Inflammatory macrophage treated with lipopolysaccharide for 4 hours (primary cell): Measurements from ENCODE around the gene AREL1.
"Not testable (repeated sequence)": the region's sequence is repeated elsewhere in the genome, so short reads cannot be mapped to it uniquely, and the experiment has no call there.

Experiments used
- DNase-seq: peaks from one replicate; pipeline ENCODE4 v3.0.0-alpha.2; 2020

Gene AREL1

GRCh38 chr14:74712499-74713394 is at the start of gene AREL1, which contains the start of gene FCF1:
Gene AREL1 (minus strand): TSS chr14:74713080. CDS start chr14:74685615, 27,465 bp downstream.
Gene FCF1 (plus strand): TSS chr14:74713144. CDS start chr14:74713198, 54 bp downstream.
- peak; percentile 96 for DNase-seq

- not testable (repeated sequence) for DNase-seq
These were observed 45.6 kb upstream of the AREL1 start for GRCh38 chr14:74758505-74758904.

- DNase-seq, result no peak
These were observed 43.4 kb upstream of the AREL1 start for GRCh38 chr14:74756326-74756725.

DNA sequence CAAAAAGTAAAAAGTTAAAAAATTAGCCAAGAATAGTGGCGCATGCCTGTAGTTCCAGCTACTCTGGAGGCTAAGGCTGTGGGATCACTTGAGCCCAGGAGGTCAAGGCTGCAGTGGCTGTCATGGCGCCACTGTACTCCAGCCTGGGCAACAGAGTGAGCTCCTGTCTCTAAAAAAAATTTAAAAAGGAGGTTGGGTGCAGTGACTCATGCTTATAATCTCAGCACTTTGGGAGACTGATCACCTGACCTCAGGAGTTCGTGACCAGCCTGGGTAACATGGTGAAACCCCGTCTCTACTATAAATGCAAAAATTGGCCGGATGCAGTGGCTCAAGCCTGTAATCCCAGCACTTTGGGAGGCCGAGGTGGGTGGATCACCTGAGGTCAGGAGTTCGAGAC is 42.0 kb upstream of the AREL1 start:
- no peak for DNase-seq

DNA sequence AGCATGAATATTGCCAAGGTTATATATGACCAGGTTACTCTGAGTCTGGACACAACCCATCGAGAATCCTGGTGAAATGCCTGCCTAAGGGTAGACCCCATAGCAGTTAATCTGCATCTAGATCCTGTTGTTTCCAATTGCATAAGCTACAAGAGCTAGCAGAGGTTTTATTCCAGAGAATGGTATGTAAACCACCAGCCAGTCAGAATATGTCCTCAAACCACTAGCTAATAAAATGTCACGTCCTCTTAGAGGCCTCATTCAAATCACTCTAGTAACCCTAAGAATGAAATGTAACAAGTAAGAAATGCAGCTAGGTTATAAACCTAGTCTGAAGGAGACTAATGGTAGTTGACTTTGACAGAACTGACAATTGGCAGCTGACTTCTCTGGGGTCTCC is 41.3 kb upstream of the AREL1 start:
- no peak for DNase-seq

DNA sequence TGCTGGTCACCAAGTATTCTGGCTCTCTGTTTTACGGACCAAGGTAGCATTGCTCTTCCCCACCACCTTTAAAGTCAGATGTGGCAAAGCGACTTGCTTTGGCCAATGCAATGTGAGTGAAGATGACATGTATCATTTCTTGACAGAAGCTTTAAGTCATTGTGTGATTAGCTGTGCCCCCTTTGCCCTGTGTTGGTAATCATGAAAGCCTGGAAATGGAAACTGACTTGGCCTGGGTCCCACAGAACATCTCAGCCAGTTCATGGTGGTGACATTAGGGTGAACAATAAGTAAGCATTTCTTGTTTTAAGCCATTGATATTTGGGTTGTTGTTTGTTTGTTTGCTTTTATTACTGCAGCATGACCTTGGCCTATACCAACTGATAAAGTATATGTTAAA is 34.4 kb upstream of the AREL1 start:
- DNase-seq, result no peak

DNA sequence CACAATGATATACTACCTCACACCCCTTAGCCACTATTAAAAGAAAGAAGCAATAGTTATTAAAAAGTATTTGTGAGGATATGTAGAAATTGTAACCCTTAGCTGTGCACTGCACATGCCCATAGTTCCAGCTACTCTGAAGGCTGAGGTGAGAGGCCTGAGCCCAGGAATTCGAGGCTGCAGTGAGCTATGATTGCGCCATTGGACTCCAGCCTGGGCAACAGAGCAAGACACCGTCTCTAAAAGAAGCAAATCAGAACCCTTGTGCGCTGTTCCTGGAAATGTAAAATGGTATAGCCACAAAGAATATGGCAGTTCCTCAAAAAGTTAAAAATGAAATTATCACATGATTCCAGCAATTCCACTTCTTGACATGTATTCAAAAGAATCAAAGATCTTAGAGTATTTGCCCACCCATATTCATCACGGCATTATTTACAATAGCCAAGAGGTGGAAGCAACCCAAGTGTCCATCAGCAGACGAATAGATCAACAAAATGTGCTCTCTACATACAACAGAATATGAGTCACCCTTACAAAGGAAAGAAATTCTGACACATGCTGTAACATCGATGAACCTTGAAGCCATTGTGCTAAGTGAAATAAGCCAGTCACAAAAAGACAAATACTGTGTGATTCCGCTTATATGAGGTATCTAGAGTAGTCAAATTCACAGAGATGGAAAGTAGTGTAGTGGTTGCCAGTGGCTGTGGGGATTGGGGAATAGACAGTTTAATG is 26.6 kb upstream of the AREL1 start:
- DNase-seq, result no peak

GRCh38 chr14:74737753-74738325 is 25.0 kb upstream of the AREL1 start:
- DNase-seq, result no peak

GRCh38 chr14:74735125-74735524 is 22.2 kb upstream of the AREL1 start:
- no peak for DNase-seq

DNA sequence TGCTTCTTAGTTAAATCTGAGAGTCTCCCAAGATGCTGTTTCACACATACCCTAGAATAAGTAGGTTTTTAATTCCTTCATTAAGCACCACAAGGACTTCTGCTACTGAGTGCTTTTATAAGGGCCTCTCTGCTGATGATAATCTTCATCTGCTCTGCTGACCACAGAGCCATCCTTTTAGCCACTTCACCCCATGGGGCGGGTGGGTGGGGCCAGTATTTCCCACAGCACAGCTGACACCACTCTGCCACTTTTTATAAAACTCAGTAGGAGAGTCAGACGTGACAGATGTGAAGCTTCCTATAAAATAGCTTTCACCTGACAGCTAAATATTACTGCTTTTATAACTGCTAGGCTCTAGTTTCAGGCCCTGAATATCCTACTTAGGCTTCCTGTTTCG is 20.3 kb upstream of the AREL1 start:
- no peak for DNase-seq

DNA sequence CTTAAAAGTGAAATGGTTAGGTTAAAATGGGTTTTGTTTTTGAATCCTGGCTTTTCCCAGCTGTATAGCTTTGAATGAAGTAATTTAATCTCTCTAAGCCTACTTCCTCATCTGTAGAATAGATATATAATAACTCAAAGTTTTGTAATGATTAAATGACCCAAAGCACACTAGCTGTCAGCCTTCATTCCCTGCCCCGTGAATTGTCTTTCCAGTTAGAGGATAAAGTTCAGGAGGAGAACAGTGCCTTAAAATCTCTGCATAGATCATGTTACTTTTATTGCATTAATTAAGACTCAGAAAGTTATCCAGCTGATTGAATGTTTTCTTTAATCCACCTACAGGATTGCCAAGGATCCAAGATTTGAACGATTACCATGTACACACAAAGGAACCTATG is 19.5 kb upstream of the AREL1 start:
- no peak for DNase-seq

DNA sequence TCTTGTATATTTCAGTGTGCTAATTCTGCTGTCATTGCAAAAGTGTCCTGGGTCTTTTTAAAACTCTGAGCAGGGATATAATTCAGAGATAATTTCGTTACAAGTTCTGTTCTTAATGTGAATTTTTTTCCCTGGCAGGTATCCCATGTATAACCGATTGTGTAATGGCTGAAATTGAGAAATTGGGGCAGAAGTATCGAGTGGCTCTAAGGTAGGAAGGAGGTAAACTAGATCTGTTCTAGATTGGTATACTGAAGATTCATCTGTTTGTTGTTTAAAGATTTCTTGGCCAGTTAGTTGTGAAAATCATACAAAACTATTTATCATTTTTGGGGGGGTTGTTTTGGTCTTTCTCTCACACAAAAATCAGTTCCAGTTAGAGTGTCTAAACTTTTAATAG is 10.3 kb upstream of the AREL1 start:
- no peak for DNase-seq

DNA sequence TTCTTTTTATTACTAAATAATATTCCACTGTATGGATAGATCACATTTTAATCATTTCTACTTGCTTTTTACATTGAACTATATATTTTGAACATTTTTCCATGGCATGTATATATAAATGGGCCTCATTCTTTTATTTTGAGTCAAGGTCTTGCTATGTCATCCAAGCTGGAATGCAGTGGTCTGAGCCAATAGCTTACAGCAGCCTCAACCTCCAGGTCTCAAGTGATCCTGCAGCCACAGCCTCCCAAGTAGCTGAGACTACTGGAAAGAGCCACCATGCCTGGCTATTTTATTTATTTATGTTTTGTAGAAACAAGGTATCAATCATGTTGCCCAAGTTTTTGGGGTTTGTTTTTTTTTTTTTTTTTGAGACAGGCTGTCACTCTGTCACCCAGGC is 7.6 kb upstream of the AREL1 start:
- no peak for DNase-seq

GRCh38 chr14:74713395-74713735 is 485 bp upstream of the AREL1 start:
- DNase-seq, result no peak

GRCh38 chr14:74711651-74712050 is 1.2 kb downstream of the AREL1 start:
- DNase-seq, result no peak

GRCh38 chr14:74710480-74710879 is 2.4 kb downstream of the AREL1 start:
- peak; percentile 47 for DNase-seq

DNA sequence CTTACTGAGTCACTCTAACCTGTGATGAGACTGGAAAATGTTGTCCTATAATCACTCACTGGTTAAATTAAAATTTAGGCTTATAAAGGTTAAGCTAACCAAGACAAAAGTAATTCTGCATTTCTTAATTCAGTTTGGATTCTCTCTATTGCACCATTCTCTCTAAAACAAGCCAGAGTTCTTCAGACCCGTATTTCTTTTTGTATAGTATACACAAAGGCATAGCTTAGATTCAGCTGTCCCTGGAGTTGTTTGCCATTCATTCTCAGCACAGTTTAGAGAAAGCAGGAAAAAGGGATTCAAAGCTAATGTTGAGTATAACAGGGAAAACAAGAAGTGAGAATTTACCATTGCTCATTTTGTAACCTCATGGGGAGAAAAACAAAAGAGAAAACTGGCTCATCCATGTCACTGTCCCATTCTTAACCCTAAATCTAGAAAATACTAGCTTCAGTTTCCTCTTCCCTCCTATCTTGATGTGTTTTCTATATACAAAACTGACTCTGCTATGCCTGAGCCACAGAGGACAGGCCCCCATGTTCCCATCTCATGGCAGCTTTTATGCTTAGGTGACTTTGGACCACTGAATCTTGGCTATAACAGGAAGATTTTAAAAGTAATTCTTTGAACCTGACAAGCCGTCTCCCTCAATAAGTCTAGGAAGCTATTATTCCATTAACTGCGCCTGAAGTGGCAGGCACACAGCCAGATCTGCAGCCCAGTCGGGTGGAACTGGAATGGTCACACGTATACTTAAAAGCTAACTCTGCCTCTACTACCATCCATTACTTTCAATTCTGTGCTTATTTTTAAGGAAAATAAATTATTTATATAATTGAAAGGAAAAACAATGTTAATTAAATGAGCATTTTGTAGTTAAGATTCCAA is 7.0 kb downstream of the AREL1 start:
- peak; percentile 64 for DNase-seq

GRCh38 chr14:74704656-74705055 is 8.2 kb downstream of the AREL1 start:
- DNase-seq, result no peak

DNA sequence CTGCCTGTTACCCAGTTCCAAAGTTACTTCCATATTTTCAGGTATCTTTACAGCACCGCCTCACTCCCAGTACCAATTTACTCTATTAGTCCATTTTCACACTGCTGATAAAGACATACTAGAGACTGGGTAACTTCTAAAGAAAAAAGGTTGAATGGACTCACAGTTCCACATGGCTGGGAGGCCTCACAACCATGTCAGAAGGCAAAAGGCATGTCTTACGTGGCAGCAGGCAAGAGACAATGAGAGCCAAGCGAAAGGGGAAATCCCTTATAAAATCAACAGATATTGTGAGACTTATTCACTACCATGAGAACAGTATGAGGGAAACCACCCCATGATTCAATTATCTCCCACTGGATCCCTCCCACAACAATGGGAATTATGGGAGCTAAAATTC is 9.8 kb downstream of the AREL1 start:
- DNase-seq, result no peak

- DNase-seq, result no peak
These were observed 10.6 kb downstream of the AREL1 start for GRCh38 chr14:74702293-74702692.

GRCh38 chr14:74698465-74698864 is 14.4 kb downstream of the AREL1 start:
- peak; percentile 87 for DNase-seq

DNA sequence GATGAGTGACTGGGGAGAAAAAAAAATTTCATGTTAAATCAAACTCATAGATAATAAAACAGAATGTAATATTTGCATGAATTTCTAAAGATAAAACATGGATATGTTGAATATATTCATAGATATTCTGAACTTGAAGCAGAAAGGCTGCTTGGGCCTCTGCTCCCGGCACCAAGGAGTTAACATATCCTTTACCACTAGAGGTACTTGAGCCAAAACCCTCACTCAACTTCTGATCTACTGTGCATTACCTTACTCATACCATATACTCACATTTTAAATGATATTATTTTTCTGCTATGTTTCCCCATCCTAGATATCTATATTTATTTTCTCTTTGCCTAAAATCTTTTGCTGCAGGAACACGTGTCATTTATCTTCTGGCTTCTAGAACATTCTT is 14.9 kb downstream of the AREL1 start:
- no peak for DNase-seq

- DNase-seq, result peak; percentile 49
These were observed 15.3 kb downstream of the AREL1 start for GRCh38 chr14:74697543-74697942.
